ENCODE results near the gene FMN1.

GRCh38 chr15:33083232-33084081 is 111.1 kb downstream of the FMN1 start:
- TF ChIP-seq CEBPB (IDR thresholded peaks at IDR 0.05) (no peak), PBX3 (IDR thresholded peaks at IDR 0.05) (no peak), BHLHE40 (IDR thresholded peaks at IDR 0.05; ENCODE audit: low read depth, low read length) (no peak)

Data from A549 (cell line).